AG08396 (cell line): ENCODE data around the gene CLASP2.
"Not testable (repeated sequence)": the region's sequence is repeated elsewhere in the genome, so short reads cannot be mapped to it uniquely, and the experiment has no call there.

Experiments
- DNase-seq: peaks from one replicate; pipeline ENCODE4 v3.0.0; 2012; ENCODE audit warnings: low spot score, mixed read lengths

CLASP2 gene

GRCh38 chr3:33541918-33542317 is 176.1 kb downstream of the CLASP2 start:
- DNase-seq: no peak

- no peak for DNase-seq
Measured at GRCh38 chr3:33538678-33539339, 179.2 kb downstream of the CLASP2 start.

GRCh38 chr3:33537133-33537532 is 180.9 kb downstream of the CLASP2 start:
- DNase-seq: no peak

- no peak for DNase-seq
Measured at GRCh38 chr3:33526787-33527186, 191.3 kb downstream of the CLASP2 start.

GRCh38 chr3:33525232-33525631 is 192.8 kb downstream of the CLASP2 start:
- no peak for DNase-seq

- DNase-seq: no peak
Measured at GRCh38 chr3:33523093-33523667, 194.9 kb downstream of the CLASP2 start.

GRCh38 chr3:33521736-33522135 is 196.3 kb downstream of the CLASP2 start:
- no peak for DNase-seq

GRCh38 chr3:33513262-33513863 is 204.7 kb downstream of the CLASP2 start:
- DNase-seq: no peak

- no peak for DNase-seq
Measured at GRCh38 chr3:33505027-33505426, 213.0 kb downstream of the CLASP2 start.

- DNase-seq: no peak
Measured at GRCh38 chr3:33496449-33496848, 221.6 kb downstream of the CLASP2 start.

GRCh38 chr3:33491721-33492120 is 226.3 kb downstream of the CLASP2 start:
- no peak for DNase-seq

- no peak for DNase-seq
Measured at GRCh38 chr3:33490641-33491241, 227.3 kb downstream of the CLASP2 start.

GRCh38 chr3:33488683-33489082 is 229.4 kb downstream of the CLASP2 start:
- DNase-seq: no peak

- no peak for DNase-seq
Measured at GRCh38 chr3:33488246-33488645, 229.8 kb downstream of the CLASP2 start.

GRCh38 chr3:33482111-33482521 is 235.9 kb downstream of the CLASP2 start:
- no peak for DNase-seq

- no peak for DNase-seq
Measured at GRCh38 chr3:33474896-33475295, 243.2 kb downstream of the CLASP2 start.

- DNase-seq: no peak
Measured at GRCh38 chr3:33473813-33474212, 244.2 kb downstream of the CLASP2 start.

GRCh38 chr3:33467786-33468185 is 250.3 kb downstream of the CLASP2 start:
- no peak for DNase-seq

- no peak for DNase-seq
Measured at GRCh38 chr3:33461097-33461496, 257.0 kb downstream of the CLASP2 start.

GRCh38 chr3:33459577-33459976 is 258.5 kb downstream of the CLASP2 start:
- DNase-seq: not testable (repeated sequence)

GRCh38 chr3:33458446-33458845 is 259.6 kb downstream of the CLASP2 start:
- DNase-seq: no peak

- no peak for DNase-seq
Measured at GRCh38 chr3:33456756-33457155, 261.3 kb downstream of the CLASP2 start.

GRCh38 chr3:33453331-33453761 is 264.7 kb downstream of the CLASP2 start:
- no peak for DNase-seq
